C4-2B (cell line): ENCODE results near the gene CDC37L1.

Source experiments
- CTCF ChIP-seq: fragments of 450-650 bp; conservative IDR thresholded peaks from 2 replicates; pipeline ENCODE4 v1.5.1; 2017; ENCODE audit warnings: mild to moderate bottlenecking
- ZFX ChIP-seq: fragments of 450-650 bp; IDR thresholded peaks from 2 replicates; pipeline ENCODE4 v1.6.1; 2017

- TF ChIP-seq CTCF (no peak), ZFX (no peak)
Observed at GRCh38 chr9:4684820-4685219, 5.5 kb downstream of the CDC37L1 start.
